K562 treated with DMSO at 1 percent for 24 hours (cell line): ENCODE results near the gene HLA-DQB2. TPM values are rescaled to one million over a fixed set of nuclear protein-coding genes. Genes with fewer than 3 reads are reported as not detected.

Source experiments
- total RNA-seq: library from RNA; unstranded; fragments of 300-600 nt; gene quantifications from 2 replicates; pipeline ENCODE4 v1.2.3, GENCODE V29; 2022; ENCODE audit warnings: low read depth; ENCODE audit not compliant: insufficient read depth

Gene HLA-DQB2
- total RNA-seq: not detected in 2 replicates

GRCh38 chr6:32763421-32763820, at the start of gene HLA-DQB2:
Gene HLA-DQB2, minus strand, starts transcription at chr6:32763532. Its CDS starts 62 bp downstream, at chr6:32763470.

DNA sequence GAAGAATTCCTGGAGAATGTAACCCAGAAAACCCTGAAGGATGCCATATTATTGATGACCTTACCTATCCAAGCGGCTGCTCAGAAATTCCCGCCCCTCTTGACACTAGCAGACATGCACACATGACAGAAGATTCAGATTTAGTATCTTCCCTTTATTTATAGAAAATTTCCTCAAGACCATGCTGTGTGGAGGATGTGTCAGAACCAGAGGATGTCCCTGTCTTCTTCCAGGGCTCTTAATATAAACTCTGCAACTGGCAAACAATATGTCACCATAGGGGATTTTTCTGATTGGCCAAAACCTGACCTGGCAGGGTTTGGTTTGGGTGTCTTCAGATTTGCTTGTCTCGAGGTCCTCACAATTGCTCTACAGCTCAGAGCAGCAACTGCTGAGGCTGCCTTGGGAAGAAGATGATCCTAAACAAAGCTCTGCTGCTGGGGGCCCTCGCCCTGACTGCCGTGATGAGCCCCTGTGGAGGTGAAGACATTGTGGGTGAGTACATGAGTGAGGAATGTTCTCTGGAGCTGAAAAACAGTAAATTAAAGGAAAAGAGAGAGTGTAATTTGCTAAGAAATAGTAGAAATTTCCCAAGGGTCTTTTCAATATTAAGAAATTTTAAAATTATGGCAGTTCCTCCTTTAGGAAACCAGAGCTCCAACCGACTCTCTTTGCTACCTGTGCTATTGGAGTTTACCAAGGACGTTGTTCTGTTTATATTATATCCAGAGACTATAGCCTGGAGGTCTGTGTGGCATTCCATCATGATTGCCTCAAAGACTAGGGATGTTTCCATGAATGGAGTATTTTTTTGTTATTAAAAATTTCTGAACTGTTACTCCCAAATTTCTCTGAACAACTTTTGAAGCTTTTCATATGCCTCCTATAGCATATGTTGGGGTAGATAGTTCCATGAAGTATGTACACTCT, 22.0 kb downstream of the HLA-DQB2 start, which contains the start of gene HLA-DQA2:
Gene HLA-DQA2 (plus strand): TSS at position 361 of the 930 bp plus-strand sequence. CDS start 53 bp downstream, at position 414.

Other genes starting within 250 kb of the HLA-DQB2 start
- gene HLA-DRB5, start 233.2 kb downstream of the HLA-DQB2 start, total RNA-seq: not detected in 2 replicates
- gene HLA-DRB1, start 173.7 kb downstream of the HLA-DQB2 start, total RNA-seq: not detected in 2 replicates
- gene HLA-DQA1, start 126.1 kb downstream of the HLA-DQB2 start, total RNA-seq: not detected in 2 replicates
- not detected in 2 replicates for gene HLA-DQB1, start 96.9 kb downstream of the HLA-DQB2 start, total RNA-seq
- not detected in 2 replicates for gene HLA-DQA2, start 22.1 kb downstream of the HLA-DQB2 start, total RNA-seq
- 0.74 and 0.86 TPM in 2 replicates for gene HLA-DOB, start 53.5 kb upstream of the HLA-DQB2 start, total RNA-seq
- gene TAP2, start 75.2 kb upstream of the HLA-DQB2 start, total RNA-seq: 22.6 and 35.8 TPM in 2 replicates
- 26.0 and 31.3 TPM in 2 replicates for gene PSMB8, start 80.5 kb upstream of the HLA-DQB2 start, total RNA-seq
- 23.8 and 28.4 TPM in 2 replicates for gene TAP1, start 90.2 kb upstream of the HLA-DQB2 start, total RNA-seq
- gene PSMB9, start 90.7 kb upstream of the HLA-DQB2 start, total RNA-seq: 73.6 and 76.7 TPM in 2 replicates
- gene HLA-DMB, start 177.5 kb upstream of the HLA-DQB2 start, total RNA-seq: not detected in 2 replicates
- gene HLA-DMA, start 189.6 kb upstream of the HLA-DQB2 start, total RNA-seq: 0.61 TPM in 1 of 2 replicates, not detected in the other
- gene BRD2, start 205.1 kb upstream of the HLA-DQB2 start, total RNA-seq: 209 and 229 TPM in 2 replicates
- gene HLA-DOA, start 246.1 kb upstream of the HLA-DQB2 start, total RNA-seq: not detected in 2 replicates